ENCODE results near the gene RABL6.

Gene RABL6

DNA sequence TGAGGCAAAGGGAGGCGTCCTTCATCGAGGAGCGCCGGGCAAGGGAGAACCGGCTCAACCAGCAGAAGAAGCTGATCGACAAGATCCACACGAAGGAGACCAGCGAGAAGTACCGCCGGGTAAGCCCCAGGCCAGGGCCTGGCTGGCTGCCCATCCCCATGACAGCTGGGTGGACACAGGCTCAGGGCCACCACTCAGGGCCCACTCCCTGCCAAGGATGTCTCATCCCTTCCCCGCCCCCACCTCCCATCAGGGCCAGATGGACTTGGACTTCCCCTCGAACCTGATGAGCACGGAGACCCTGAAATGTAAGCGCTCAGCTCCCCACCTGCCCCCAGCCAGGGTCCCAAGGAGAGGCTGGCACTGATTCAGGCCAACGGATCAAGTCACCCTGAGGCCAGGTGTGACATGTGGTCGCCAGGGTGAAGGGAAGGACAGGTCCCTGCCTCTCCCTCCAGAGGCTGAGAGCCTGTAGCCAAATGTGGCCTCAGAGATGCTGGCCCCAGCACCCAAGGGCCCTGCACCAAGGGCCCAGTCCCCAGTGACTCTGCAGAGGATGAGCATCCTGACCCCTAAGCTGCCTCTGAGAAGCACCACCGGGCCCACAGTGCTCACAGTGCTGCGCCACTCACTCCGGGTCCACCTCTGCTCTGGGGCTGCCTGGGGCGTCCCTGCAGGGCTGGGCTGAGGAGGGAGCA is 3.1 kb upstream of the RABL6 start:
- H3K4me3 ChIP-seq (replicated peaks in 1 of 2; ENCODE audit: low read depth in 2 of 2, low read length in 2 of 2), result no peak overlapping the region
- no peak for DNase-seq (ENCODE audit: low read depth in 2 of 2)
- TF ChIP-seq, protein P1, sequence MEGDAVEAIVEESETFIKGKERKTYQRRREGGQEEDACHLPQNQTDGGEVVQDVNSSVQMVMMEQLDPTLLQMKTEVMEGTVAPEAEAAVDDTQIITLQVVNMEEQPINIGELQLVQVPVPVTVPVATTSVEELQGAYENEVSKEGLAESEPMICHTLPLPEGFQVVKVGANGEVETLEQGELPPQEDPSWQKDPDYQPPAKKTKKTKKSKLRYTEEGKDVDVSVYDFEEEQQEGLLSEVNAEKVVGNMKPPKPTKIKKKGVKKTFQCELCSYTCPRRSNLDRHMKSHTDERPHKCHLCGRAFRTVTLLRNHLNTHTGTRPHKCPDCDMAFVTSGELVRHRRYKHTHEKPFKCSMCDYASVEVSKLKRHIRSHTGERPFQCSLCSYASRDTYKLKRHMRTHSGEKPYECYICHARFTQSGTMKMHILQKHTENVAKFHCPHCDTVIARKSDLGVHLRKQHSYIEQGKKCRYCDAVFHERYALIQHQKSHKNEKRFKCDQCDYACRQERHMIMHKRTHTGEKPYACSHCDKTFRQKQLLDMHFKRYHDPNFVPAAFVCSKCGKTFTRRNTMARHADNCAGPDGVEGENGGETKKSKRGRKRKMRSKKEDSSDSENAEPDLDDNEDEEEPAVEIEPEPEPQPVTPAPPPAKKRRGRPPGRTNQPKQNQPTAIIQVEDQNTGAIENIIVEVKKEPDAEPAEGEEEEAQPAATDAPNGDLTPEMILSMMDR (IDR thresholded peaks at IDR 0.05; ENCODE audit: low read depth, low read length), result no peak

DNA sequence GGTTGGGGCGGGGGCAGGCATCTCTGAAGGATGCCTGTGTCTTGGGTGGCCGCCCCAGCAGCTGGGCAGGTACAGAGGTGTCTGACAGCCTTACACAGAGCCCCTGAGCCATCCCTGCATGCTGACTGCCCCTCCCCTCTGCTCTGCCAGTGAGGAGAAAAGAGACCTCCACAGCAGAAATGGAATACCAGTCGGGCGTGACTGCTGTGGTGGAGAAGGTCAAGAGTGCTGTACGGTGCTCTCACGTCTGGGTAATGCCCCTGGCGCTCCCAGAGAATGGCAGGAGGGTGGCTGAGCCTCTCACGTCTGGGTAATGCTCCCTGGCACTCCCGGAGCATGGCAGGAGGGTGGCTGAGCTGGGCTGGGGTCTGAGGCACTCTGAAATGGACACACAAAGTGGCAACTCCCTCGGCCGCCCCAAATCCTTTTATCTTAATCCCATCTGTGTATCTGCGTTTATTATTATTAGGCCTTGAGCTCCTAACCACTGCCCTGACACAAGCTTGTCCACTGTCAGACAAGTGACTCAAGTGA is 2.5 kb upstream of the RABL6 start:
- no peak overlapping the region for H3K4me3 ChIP-seq (replicated peaks in 1 of 2; ENCODE audit: low read depth in 2 of 2, low read length in 2 of 2)
- no peak for DNase-seq (ENCODE audit: low read depth in 2 of 2)
- TF ChIP-seq, protein P1 (IDR thresholded peaks at IDR 0.05; ENCODE audit: low read depth, low read length), result no peak

DNA sequence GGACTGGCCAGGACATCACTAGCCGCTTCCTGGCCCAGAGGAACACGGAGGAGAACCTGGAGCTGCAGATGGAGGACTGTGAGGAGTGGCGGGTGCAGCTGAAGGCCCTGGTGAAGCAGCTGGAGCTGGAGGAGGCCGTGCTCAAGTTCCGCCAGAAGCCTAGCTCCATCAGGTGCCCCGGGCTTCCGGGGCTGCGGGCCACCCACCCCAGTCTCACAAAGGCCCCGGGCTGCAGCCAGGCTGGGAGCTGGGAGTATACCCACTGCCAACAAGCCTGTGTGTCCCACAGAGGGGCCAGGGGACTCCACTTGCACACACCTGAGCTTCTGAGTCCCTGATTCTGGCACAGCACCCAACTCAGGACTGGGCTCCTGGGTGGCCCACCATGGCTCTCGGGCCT is 1.7 kb upstream of the RABL6 start:
- no peak overlapping the region for H3K4me3 ChIP-seq (replicated peaks in 1 of 2; ENCODE audit: low read depth in 2 of 2, low read length in 2 of 2)
- TF ChIP-seq, protein P1 (IDR thresholded peaks at IDR 0.05; ENCODE audit: low read depth, low read length), result no peak
- DNase-seq (ENCODE audit: low read depth in 2 of 2), result no peak

DNA sequence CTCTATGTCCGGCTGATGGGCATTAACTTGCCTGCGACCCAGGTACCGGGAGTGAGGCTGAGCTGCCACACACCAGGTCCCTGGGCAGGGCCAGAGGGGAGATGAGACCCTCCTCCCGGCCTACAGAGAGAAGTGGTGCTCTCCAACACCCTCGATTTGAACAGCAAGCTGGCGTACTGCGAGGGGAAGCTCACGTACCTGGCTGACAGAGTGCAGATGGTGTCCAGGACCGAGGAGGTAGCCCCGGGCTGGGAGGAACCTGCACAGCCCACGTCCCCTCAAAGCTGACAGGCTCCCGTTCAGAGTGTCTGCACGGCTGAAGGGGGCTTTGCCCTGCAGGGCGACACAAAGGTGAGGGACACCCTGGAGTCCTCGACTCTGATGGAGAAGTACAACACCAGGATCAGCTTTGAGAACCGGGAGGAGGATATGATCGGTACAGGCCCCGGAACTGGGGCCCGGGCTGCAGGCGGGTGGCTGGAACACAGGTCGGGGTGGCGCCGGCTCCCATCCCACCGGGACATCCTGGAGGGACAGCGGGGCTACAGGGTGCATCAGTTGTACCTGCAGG is 1.0 kb upstream of the RABL6 start:
- TF ChIP-seq, protein P1 (IDR thresholded peaks at IDR 0.05; ENCODE audit: low read depth, low read length), result no peak
- peak overlapping the region; percentile 72 to 91 for H3K4me3 ChIP-seq (replicated peaks in 1 of 2; ENCODE audit: low read depth in 2 of 2, low read length in 2 of 2)
- DNase-seq (ENCODE audit: low read depth in 2 of 2), result no peak

DNA sequence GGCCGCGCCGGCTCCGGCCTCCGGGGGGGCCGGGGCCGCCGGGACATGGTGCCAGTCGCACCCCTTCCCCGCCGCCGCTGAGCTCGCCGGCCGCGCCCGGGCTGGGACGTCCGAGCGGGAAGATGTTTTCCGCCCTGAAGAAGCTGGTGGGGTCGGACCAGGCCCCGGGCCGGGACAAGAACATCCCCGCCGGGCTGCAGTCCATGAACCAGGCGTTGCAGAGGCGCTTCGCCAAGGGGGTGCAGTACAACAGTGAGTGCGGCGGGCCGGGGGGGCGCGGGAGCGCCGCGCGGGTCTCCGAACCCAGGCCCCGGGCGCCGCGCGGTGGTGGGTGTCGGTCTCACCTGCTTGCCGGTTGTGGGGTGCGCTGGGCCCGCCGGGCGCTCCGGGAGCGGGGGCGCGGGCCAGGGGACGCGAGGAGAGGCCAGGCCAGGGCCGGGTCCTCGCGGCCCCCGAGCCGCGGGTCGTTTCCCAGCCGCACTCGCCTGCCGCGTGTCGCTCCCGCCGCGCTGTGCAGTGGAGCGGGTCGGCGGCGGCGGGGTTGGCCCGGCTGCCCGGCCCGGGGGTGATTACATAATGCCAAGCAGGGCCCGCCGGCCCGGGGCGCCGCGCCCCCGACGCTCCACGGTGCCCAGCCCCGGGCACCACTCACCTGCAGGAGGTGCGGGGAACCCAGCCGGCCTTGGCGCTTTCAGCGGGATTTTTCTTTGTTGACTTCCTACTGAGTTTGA is 492 bp downstream of the RABL6 start:
- TF ChIP-seq, protein P1 (IDR thresholded peaks at IDR 0.05; ENCODE audit: low read depth, low read length), result no peak
- DNase-seq (ENCODE audit: low read depth in 2 of 2), result peak in 1 of 2 donors; percentile 10

DNA sequence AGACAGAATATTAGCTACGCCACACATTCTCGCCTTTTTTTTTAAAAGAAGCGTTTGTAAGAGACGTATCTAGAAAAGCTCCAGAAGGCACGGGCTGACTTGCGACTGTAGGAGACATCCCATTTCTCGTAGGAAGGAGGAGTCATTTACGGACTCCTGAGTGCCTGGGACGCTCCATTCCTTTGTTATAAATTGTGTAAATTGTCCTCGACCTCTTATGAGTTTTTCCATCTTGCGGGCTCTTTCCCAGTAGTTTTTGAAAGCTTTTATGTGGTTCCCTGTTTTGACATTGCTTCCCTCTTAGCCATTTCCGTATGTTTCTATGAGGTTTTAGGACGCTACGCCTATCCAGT is 1.0 kb downstream of the RABL6 start:
- TF ChIP-seq, protein P1 (IDR thresholded peaks at IDR 0.05; ENCODE audit: low read depth, low read length), result no peak
- H3K4me3 ChIP-seq (replicated peaks in 1 of 2; ENCODE audit: low read depth in 2 of 2, low read length in 2 of 2), result peak overlapping the region; percentile 85 to 91
- DNase-seq (ENCODE audit: low read depth in 2 of 2), result peak; percentile 56

More for the DNA sequence above, 492 bp downstream of the RABL6 start:
- H3K4me3 ChIP-seq (replicated peaks in 1 of 2; ENCODE audit: low read depth in 2 of 2, low read length in 2 of 2), result peak overlapping the region; percentile 85 to 91

Data from cardiac fibroblast (primary cell).